HG02870 (cell line): Measurements from ENCODE around the gene FAM8A1.

ENCODE experiments used
- ATAC-seq: cut with Tn5 transposase; IDR thresholded peaks from one replicate; pipeline ENCODE4 v1.9.1; 2021; ENCODE audit warnings: mild to moderate bottlenecking, moderate library complexity; ENCODE audit not compliant: unreplicated experiment

Gene FAM8A1

DNA sequence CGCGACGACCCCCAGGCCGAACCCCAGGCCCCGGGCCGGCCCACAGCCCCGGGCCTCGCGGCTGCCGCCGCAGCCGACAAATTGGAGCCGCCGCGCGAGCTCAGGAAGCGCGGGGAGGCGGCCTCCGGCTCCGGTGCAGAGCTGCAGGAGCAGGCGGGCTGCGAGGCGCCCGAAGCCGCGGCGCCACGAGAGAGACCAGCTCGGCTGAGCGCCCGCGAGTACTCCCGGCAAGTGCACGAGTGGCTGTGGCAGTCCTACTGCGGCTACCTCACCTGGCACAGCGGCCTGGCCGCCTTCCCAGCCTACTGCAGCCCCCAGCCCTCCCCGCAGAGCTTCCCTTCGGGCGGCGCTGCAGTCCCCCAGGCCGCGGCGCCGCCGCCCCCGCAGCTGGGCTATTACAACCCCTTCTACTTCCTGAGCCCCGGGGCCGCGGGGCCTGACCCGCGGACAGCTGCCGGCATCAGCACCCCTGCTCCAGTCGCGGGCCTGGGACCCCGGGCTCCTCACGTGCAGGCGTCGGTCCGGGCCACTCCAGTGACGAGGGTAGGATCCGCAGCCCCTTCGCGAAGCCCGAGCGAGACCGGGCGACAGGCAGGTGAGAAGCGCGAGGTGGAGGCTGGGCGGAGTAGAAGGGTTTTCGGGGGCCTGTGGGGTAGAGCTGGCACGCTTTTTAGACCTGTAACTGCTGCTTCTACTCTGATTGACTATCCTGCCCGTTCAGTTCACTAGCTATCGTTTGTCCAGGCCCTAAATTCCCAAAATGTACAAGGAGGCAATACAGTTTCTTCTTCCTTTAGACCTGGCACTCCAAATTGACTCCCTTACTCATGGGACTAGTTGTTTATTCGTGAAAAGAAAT lies 654 bp downstream of the FAM8A1 start:
- peak; percentile 51 for ATAC-seq

DNA sequence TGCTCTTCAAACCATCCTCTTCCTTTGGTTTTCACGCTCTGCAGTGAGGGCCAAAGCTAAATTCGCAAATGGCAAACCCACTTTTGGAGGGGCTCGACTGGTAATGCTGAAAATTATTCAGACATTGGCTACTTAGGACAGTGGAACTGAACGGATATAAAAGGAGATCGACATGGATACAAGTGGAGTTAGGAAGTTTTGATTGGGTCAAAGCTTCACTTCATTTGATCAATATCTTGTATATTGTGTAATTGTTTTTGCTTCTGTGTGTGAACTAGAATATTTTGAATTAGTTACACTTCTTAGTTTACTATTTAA lies 1.2 kb downstream of the FAM8A1 start:
- ATAC-seq, result no peak

DNA sequence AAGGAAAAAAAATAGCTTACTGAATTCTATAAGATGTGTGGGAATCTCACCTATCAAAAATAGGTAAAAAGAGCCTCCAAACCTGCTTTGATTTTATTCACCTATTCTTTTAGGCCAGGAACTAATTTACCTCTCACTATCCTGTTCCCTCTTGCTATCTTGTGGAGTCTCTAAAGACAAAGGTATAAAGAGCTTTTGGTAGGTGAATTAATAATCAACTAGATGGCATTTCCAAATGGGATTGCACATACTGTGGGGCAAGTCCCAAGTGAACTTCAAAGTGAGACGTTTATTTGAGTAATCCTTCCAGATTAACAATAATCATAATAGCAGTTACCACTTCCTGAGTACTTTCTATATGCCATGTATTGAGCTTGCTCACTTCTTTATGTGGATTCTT lies 2.8 kb downstream of the FAM8A1 start:
- no peak for ATAC-seq

DNA sequence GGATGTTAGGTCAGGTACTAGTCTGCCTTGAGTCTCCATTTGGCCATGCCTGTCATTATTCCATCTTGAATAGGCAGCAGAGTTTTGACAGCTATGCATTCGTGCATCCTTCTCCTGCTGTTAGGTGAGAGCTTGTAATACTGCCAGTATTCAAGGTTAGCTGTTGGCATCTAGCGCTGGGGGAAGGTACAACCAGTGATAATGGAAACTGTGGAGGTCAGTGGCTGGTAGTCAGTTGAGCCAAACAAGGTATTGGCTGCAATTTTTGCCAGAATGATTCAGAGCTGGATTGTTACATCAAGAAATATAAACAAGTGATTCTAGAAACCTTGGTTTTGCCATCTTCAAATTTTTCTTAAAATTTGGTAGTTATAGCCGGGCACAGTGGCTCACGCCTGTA lies 6.5 kb downstream of the FAM8A1 start:
- no peak for ATAC-seq

DNA sequence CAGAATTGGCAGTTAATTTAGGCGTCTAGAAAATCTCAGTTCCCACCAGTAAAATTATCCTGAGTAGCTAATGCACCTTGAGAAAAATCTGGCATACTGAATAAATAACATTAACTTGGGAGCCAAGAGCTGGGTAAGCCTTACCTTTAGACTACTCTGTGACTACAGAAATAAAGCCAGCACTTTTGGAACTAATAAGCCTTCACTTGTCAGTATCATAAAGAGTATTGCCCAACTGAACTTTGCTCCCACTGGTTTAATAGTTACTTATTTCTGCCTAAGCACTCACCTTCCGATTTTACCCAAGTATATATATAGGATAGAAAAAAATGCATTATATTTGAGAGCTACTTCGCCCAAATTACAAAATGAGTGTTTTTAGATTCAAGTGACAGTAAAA lies 10.7 kb downstream of the FAM8A1 start:
- no peak for ATAC-seq

DNA sequence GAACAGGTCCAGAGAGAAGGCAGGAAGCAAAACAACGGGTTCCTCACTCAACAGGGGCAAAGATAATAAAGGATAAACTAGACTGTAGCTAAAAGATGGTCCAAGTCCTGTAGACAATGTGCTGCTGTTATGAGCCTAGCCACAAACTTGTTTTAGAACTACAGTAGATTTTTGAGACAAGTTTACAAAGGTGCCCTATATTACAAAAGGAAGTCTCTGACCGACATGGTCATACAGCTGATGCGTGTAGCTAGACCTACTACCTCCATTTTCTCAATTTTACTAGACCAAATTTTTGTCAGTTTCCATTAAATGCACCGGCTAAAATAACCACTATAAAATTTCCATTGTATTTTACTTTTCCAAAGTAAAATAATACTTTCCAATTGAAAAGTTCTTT lies 11.9 kb downstream of the FAM8A1 start:
- no peak for ATAC-seq

DNA sequence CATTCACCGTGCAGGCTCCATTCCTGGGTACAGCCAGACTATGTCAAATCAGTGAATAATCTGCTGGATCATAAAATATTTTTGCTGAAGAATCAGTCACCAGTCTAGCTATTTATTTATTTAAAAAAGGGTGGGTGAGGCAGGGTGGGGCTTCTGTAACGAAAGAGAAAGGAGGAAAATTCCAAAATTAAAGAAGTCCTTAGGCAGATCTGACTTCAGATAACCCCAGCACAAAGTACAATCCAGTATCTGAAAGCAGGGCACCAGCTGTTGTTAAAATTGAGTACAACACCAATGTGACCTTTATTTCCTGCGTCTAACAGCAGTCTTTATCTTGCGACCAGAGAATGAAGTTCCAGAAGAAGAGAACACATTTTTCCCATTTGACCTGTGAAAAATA lies 15.7 kb downstream of the FAM8A1 start:
- ATAC-seq, result no peak

DNA sequence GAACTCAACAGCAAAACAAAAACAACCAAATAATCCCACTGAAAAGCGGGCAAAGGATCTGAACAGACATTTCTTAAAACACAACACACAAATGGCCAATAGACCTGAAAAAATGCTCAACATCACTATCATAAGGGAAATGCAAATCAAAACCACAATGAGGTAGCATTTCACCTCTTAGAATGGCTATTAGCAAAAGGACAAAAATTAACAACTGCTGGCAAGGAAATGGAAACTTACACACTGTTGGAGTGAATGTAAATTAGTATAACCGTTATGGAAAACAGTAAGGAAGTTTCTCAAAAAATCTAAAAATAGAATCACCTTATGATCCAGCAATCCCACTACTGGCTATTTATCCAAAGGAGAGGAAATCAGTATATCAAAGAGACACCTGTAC lies 20.9 kb downstream of the FAM8A1 start:
- peak; percentile 69 for ATAC-seq

DNA sequence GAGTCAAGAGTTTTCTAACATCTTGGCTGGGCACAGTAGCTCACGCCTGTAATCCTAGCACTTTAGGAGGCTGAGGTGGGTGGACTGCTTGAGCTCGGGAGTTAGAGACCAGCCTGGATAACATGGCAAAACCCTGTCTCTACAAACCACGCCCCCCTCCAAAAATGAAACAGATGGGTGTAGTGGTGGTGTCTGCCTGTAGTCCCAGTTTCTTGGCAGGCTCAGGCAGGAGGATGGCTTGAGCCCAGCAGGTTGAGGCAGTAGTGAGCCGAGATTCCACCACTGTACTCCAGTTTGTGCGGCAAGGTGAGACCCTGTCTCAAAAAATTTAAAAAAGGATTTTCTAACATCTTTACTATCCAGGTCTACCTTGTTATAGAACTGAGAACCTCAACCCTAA lies 22.0 kb downstream of the FAM8A1 start:
- no peak for ATAC-seq

DNA sequence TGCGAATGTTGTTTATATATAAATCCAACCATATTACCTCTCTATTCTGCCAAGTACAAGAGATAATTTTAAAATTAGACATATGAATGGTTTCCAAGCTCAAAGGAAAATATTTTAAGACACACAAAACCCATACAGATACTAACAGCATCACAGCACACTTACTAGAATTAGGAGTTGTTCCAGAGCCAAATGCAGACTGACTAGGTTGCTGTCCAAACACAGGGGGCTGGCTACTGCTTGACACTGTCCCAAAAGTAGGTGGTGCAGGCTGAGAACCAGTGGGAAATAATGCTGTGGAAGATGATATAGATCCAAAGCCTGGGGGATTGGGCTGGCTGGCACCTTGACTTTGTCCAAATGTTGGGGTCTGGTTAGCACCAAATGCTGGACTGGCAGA lies 24.3 kb downstream of the FAM8A1 start:
- no peak for ATAC-seq

DNA sequence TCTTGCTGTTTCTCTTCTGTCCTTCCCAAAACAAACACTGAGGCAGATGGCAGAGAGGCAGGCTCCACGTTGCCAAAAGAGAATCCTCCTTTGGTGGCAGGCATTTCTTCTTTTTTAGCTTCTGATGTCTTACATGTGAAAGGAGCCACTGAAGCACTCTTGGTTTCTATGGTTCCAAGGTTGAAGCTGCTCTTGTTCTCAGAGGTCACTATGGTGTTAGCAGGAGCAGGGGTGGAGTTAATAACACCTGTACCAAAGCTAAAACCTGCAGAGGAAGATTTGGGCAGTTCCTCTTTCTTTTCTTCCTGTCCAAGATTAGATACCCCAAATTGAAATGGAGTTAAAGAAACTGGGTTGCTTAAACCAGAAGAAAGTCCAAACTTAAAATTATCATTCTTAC lies 28.8 kb downstream of the FAM8A1 start:
- peak; percentile 72 for ATAC-seq

DNA sequence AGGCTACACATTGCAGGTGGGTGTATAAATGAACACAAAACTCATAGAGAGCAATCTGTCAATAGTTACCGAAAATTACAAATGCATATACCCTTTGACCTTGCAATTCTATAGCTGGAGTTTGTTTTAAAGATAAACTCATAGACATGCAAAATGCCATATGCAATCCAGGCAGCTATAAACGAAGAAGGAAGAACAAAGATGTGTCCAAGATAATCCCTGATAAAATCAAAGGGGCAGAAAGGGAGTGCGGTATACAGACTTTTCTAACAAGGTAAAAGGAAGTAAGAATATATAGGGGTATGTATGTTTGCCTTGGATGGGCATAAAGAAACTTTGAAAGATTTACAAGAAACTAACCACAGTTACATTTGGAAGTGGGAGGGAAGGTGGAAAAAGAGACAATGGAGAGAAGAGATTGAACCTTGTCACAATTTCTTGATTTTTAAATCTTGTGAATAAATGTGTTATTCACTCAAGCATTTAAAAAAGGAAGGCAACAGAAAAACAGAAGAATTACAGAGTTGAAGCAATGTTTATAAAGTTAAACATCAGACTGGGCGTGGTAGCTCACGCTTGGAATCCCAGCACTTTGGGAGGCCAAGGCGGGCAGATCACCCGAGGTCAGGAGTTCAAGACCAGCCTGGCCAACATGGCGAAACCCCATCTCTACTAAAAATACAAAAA lies 29.9 kb downstream of the FAM8A1 start:
- ATAC-seq, result no peak

DNA sequence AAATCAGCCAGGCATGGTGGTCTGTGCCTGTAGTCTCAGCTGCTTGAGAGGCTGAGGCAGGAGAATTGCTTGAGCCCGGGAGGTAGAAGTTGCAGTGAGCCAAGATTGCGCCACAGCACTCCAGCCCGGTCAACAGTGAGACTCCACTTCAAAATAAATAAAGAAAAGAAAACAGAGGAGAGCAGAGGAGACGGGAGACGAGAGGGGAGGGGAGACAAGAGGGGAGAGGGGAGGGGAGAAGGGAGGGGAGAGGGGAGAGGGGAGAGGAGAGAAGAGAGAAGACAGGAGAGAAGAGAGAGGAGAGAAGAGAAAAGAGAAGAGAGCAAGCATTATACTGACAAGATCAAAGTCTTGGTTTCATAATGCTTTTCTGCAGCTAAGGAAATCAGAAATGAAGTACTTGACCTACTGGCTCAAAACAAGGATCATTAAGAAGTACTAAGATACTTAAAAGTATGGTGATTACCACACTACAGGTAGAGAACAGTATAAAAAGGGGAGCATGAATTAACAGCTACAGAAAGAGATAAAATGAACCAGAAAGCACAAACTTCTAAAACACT lies 30.5 kb downstream of the FAM8A1 start:
- ATAC-seq, result no peak

DNA sequence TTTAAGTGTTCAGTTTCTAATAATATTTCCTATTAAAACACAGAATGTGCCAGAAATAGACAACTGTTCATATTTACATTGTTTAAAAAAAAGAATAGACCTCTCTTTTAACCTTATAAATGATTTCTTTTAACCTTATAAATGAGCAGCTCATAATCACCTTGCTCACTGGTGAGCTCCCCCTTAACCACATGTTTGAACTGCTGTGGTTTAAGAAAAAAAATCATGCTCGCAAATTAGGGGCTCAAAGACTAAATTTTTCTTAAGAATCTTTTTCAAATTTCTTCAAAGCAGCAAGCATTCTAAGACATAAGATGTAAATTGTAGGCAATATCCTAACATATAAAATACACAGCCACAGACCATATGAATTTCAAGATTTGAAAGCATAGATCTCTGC lies 32.8 kb downstream of the FAM8A1 start:
- ATAC-seq, result no peak

DNA sequence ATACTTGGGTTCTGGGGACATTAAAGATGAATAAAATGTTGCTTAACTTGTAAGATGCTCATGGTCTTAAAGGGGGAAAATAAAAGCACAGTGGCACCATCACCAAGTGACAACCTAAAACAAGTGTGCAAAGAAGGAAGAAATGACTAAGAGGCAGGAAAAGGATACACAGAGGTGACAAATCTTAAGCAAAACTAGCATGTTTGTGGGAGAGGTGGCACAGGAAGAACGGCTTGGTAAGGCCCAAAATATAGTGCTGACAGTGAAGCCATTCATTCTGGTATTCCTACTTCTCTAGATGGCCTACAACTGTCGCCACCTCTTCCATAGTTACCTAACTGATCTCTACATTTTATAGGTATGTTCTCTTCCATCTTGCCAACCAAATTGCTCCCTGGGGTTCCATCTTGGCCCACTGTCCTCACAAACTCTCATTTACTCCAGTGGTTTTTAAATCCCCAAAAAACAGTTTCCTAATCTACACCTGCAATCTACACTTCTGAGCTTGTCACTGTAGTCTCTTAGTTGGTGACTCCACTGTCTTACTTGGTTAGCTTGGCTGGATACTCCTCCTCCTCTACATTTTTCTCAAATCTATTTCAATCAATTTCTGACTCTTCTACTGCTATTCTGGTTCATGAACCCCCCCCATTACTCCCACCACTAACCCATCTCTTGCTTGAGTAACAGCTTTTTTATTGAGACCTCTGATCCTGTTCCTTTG lies 33.5 kb downstream of the FAM8A1 start:
- no peak for ATAC-seq

DNA sequence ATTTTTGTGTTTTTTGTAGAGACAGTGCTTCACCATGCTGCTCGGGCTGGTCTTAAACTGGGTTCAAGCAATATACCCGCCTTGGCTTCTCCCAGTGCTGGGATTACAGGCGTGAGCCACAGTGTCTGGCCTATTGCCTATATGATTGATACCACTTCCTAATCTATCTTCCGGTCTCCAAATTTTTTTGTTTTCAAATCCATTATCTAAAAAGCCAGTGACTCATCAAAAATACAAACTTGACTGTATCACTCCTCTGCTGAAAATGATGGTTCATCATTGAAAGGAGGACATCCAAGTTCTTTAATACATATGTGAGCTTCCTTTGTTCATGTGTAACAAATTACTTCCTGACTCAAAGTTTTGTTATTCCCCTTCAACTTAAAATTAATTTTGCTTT lies 35.5 kb downstream of the FAM8A1 start:
- ATAC-seq, result no peak

DNA sequence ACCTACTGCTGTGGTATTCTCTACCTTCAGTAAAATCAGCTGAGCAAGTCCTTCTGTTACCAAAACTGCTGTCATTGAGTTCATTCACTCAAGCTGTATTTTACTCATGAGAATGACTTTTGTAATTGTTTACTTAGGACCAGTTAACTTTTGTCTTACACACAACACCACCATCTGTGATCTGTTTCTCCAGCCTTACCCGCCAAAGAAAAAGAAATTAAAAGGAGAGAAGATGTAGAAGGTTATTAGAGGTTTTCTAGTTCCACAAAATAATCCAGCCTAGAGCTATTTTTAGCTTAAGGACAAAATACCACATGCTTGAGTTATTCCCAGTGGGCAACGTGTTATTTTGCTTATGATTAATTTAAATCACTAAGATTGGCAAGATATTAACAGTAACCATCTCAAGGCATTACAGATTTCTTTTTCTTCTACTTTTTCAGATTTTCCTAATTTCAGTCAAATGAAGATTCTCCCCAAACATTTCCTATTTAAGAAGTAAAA lies 38.2 kb downstream of the FAM8A1 start:
- no peak for ATAC-seq

DNA sequence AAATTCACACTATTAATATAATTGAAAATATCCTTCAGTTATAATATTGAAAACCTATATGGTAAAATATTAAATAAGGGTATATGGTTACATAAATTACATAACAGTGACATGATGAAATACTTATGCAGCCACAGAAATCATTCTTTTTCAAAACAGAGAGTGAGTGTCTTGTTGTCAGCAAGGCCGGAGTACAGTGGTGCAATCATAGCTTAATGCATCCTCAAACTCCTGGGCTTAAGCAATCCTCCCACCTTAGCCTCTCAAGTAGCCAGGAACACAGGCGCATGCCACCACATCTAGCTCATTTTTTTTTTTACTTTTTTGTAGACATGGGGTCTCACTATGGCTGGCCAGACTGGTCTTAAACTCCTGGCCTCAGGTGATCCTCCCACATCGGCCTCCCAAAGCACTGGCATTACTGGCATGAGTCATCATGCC lies 40.4 kb downstream of the FAM8A1 start:
- no peak for ATAC-seq

DNA sequence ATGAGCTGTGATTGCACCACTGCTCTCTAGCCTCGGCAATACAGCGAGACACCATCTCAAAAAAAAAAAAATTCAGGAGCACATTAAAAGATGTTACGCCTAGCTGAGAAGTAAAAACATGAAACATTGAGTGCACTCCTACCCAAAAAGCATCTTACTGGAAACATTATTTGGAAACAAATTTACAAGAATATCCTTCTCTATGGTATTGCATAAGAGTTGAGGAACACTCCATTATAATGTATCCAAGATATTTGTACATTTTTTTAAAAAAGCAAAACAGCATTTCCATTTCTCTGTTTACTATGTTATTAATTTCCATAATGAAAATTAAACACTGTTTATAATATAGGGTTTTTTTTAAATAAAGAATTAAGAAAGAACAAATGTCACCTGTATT lies 48.6 kb downstream of the FAM8A1 start:
- ATAC-seq, result no peak

DNA sequence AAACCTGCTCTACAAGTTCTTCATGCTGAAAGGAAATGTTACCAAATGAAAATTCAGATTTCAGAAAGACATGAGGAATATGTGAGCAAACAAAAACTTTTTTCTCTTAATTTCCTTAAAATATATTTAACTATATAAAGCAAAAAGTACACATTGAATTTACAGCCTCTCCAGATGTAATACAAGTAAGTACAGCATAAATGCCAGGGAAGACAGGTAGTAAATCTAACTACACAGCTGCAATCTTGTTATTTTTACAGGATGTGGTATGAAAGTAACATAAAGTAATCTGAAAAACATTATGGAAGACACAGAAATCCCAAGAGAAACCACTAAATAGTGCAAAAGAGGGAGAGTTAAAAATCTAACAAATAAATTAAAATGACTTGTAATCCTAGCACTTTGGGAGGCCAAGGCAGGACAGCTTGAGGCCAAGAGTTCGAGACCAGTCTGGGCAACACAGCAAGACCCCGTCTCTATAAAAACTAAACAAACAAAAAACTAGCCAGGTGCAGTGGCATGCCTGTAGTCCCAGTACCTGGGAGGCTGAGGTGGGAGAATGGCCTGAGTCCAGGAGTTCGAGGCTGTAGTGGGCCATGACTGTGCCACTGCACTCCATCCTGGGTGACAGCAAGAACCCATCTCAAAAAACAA lies 50.7 kb downstream of the FAM8A1 start:
- no peak for ATAC-seq
